Measurements from ENCODE around the gene TPTE2.

The TPTE2 gene

GRCh38 chr13:19601749-19602725, 40.7 kb upstream of the TPTE2 start:
- no peak for TF ChIP-seq CTCF (IDR thresholded peaks at IDR 0.05)
- no peak overlapping the region for H3K27ac Mint-ChIP-seq
- H3K27me3 Mint-ChIP-seq (ENCODE audit: low read depth, poor library complexity), result peaks cover 63% of the 10 kb centered on the region
- H3K4me1 Mint-ChIP-seq, result no peaks in the 10 kb centered on the region
- peak overlapping the region; percentile 74 for H3K4me3 Mint-ChIP-seq
- peaks cover 21% of the 10 kb centered on the region for H3K36me3 Mint-ChIP-seq (ENCODE audit: low read depth)
- peak; percentile 68 for DNase-seq
- peaks cover 51% of the 10 kb centered on the region for H3K9me3 Mint-ChIP-seq

- H3K36me3 Mint-ChIP-seq (ENCODE audit: low read depth), result no peaks in the 10 kb centered on the region
- TF ChIP-seq CTCF (IDR thresholded peaks at IDR 0.05), result no peak
- H3K9me3 Mint-ChIP-seq, result peaks cover 46% of the 10 kb centered on the region
- H3K27ac Mint-ChIP-seq, result no peak overlapping the region
- H3K27me3 Mint-ChIP-seq (ENCODE audit: low read depth, poor library complexity), result peaks cover 43% of the 10 kb centered on the region
- H3K4me1 Mint-ChIP-seq, result no peaks in the 10 kb centered on the region
- DNase-seq, result no peak
- no peak overlapping the region for H3K4me3 Mint-ChIP-seq
Observed at GRCh38 chr13:19597523-19597922, 36.2 kb upstream of the TPTE2 start.

DNA sequence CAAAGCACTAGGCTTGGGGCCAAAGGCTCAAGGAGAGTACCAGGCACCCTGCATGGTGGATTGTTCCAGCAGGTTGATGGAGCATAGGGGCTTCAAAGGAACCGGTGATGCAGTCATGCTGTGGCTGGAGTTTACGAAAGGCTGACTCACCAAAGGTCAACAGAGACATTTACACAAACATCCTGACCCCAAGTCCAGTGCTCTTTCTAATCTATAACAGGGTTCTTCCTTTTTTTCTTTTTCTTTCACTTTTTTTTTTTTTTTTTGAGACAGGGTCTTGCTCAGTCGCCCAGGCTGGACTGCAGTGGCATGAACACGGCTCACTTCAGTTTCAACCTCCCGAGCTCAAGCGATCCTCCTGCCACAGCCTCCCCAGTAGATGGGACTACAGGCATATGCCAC, 35.6 kb upstream of the TPTE2 start:
- Mint-ChIP-seq H3K36me3 (ENCODE audit: low read depth) (no peaks in the 10 kb centered on the region), H3K27ac (no peak overlapping the region), H3K4me1 (no peaks in the 10 kb centered on the region), H3K4me3 (no peak overlapping the region), H3K27me3 (ENCODE audit: low read depth, poor library complexity) (peaks cover 39% of the 10 kb centered on the region), H3K9me3 (peaks cover 48% of the 10 kb centered on the region)
- no peak for DNase-seq
- TF ChIP-seq CTCF (IDR thresholded peaks at IDR 0.05), result no peak

DNA sequence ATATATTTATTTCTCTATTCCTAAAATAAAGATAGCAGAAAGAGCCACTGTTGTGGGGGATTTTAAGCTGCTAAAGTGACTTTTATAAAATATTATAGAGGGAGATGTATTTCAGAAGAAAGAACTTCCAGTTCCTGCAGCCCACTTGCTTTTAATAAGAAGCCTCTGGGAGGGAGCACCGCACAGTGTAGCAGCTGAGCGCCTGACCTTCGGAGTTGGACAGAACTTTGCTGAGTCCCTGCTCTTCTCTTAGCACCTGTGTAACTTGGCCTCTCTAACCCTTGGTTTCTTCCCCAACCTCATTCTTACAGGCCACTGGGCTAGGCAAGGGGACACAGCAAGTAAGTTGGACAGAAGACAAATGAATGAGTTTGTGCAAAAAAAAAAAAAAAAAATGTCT, 34.8 kb upstream of the TPTE2 start:
- Mint-ChIP-seq H3K4me1 (no peaks in the 10 kb centered on the region), H3K27me3 (ENCODE audit: low read depth, poor library complexity) (peaks cover 33% of the 10 kb centered on the region), H3K4me3 (no peak overlapping the region), H3K36me3 (ENCODE audit: low read depth) (no peaks in the 10 kb centered on the region), H3K27ac (no peak overlapping the region), H3K9me3 (peaks cover 56% of the 10 kb centered on the region)
- no peak for TF ChIP-seq CTCF (IDR thresholded peaks at IDR 0.05)
- DNase-seq, result no peak

DNA sequence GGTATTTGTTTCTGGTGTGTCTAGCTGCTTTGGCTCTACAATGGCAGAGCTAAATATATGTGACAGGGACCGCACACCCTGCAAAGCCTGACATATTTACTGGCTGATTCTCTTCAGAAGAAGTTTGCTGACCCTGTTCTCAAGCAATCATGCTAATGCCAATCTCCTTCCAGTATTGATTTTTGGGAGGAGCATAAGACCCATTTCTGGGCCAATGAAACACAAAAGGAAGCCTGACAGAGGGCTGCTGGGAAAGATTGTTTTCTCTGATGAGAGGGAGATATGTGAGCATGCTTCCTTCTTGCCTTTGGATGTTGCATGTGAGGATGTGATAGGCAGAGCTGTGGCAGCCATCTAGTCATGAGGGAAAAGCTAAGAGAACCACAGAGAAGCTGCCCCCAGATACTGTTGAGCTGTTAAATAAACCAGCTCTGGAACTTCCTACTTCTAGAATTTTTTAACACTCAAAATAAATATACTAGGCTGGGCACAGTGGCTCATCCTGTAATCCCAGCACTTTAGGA, 31.4 kb upstream of the TPTE2 start:
- Mint-ChIP-seq H3K4me3 (no peak overlapping the region), H3K4me1 (no peaks in the 10 kb centered on the region), H3K27me3 (ENCODE audit: low read depth, poor library complexity) (peaks cover 15% of the 10 kb centered on the region), H3K9me3 (peaks cover 66% of the 10 kb centered on the region), H3K27ac (no peak overlapping the region), H3K36me3 (ENCODE audit: low read depth) (no peaks in the 10 kb centered on the region)
- DNase-seq, result no peak
- no peak for TF ChIP-seq CTCF (IDR thresholded peaks at IDR 0.05)

Measured in nephron progenitor cell (in vitro differentiated cells).